Caco-2 (cell line): Measurements from ENCODE around the gene FMC1. TPM values are rescaled to one million over a fixed set of nuclear protein-coding genes. Genes with fewer than 3 reads are reported as not detected.
A peak's percentile ranks its signal among the peaks of the same experiment; 100 is the strongest.
"Not testable (repeated sequence)": the region's sequence is repeated elsewhere in the genome, so short reads cannot be mapped to it uniquely, and the experiment has no call there.

Experiments
- BruUV-seq: library from RNA; stranded (reverse); fragments of 400-500 nt; replicated peaks from 2 replicates; lab custom pipeline; 2021; lab: Mats Ljungman, UMichigan
- CTCF ChIA-PET: fragments of 300-600 bp; sonication (Branson Sonifier 250); formaldehyde crosslinking; loops from one replicate; lab custom pipeline; 2022; ENCODE audit warnings: antibody characterized with exemption; lab: Charles Lee
- POLR2A ChIA-PET: fragments of 300-600 bp; sonication (Branson Sonifier 250); formaldehyde crosslinking; loops from one replicate; lab custom pipeline; 2022; ENCODE audit warnings: antibody characterized with exemption; lab: Charles Lee
- DNase-seq, 2 experiments: peaks; one replicate each; pipeline versions ENCODE4 v3.0.0 to v3.0.0-alpha.2; 2020 to 2022
- H3K27me3 ChIP-seq: replicated peaks from 2 replicates; pipeline ENCODE4 v1.6.0; 2011; ENCODE audit warnings: low read length; ENCODE audit not compliant: control insufficient read depth, insufficient read depth
- H3K36me3 ChIP-seq: 2 replicates; pipeline ENCODE4 v1.5.1; 2011; ENCODE audit warnings: low read length; ENCODE audit not compliant: control insufficient read depth, insufficient read depth
- H3K4me1 ChIP-seq: fragments of 250-450 bp; sonication (Bioruptor Pico); 2 replicates; pipeline ENCODE4 v1.5.1; 2020; ENCODE audit warnings: mild to moderate bottlenecking
- H3K4me3 ChIP-seq: 2 replicates; pipeline ENCODE4 v1.5.1; 2011; ENCODE audit warnings: low read depth, mild to moderate bottlenecking, control low read depth, low read length
- H3K9me3 ChIP-seq: fragments of 250-450 bp; sonication (Bioruptor Pico); 2 replicates; pipeline ENCODE4 v1.5.1; 2020; ENCODE audit warnings: mild to moderate bottlenecking, moderate library complexity
- H3K27ac Mint-ChIP-seq: one replicate; pipeline ENCODE4 v1.8.0; 2022; ENCODE audit warnings: mixed read lengths; ENCODE audit not compliant: unreplicated experiment
- H3K27me3 Mint-ChIP-seq: one replicate; pipeline ENCODE4 v1.8.0; 2022; ENCODE audit warnings: mixed read lengths; ENCODE audit not compliant: insufficient read depth, unreplicated experiment
- H3K36me3 Mint-ChIP-seq: one replicate; pipeline ENCODE4 v1.8.0; 2022; ENCODE audit warnings: mild to moderate bottlenecking, mixed read lengths; ENCODE audit not compliant: insufficient read depth, unreplicated experiment
- H3K4me1 Mint-ChIP-seq: one replicate; pipeline ENCODE4 v1.8.0; 2022; ENCODE audit warnings: low read depth, mixed read lengths; ENCODE audit not compliant: unreplicated experiment
- H3K4me3 Mint-ChIP-seq: one replicate; pipeline ENCODE4 v1.8.0; 2022; ENCODE audit warnings: mild to moderate bottlenecking, moderate library complexity, mixed read lengths; ENCODE audit not compliant: unreplicated experiment
- H3K9me3 Mint-ChIP-seq: one replicate; pipeline ENCODE4 v1.8.0; 2022; ENCODE audit warnings: mixed read lengths; ENCODE audit not compliant: unreplicated experiment
- CTCF ChIP-seq, 2 experiments: fragments of 200-600 bp in 1 of 2; IDR thresholded peaks; 1 replicate in 1 of 2; 2 replicates in 1 of 2; pipeline versions ENCODE4 v1.5.1 to v1.8.0; 2011 to 2022; ENCODE audit warnings: antibody characterized with exemption in 1 of 2, control low read depth in 1 of 2, inconsistent platforms in 1 of 2, low read depth in 1 of 2, low read length in 1 of 2, mild to moderate bottlenecking in 1 of 2, moderate library complexity in 1 of 2; ENCODE audit not compliant: insufficient read depth in 1 of 2, severe bottlenecking in 1 of 2, unreplicated experiment in 1 of 2
- intact Hi-C: fragments of 100-400 bp; cut with micrococcal nuclease; formaldehyde crosslinking; loops from one replicate; pipeline ENCODE4 v1.10.0; 2022; ENCODE audit not compliant: unreplicated experiment
- total RNA-seq: library from RNA; stranded (reverse); gene quantifications from 2 replicates; pipeline ENCODE4 v1.2.3, GENCODE V29; 2022

FMC1 gene
- total RNA-seq, 1 experiment from 2014 or later: 15.1 TPM

- no peaks in the 10 kb centered on the region for H3K27me3 Mint-ChIP-seq
- no peak for TF ChIP-seq CTCF (IDR thresholded peaks at IDR 0.05; ENCODE audit: insufficient read depth in 1 of 2, low read depth in 1 of 2, low read length in 1 of 2, severe bottlenecking in 1 of 2, unreplicated experiment in 1 of 2)
- CTCF ChIA-PET: no interaction called here
- intact Hi-C loops: no loop called here
- no peaks in the 10 kb centered on the region for H3K9me3 Mint-ChIP-seq
- no TSS peak for BruUV-seq
- peaks cover 6% of the 10 kb centered on the region for H3K36me3 Mint-ChIP-seq
- Histone ChIP-seq H3K27me3 (no peaks in the 10 kb centered on the region), H3K36me3 (0 out of 2 replicates have a peak, but pooled peaks cover 2% of the 10 kb centered on the region), H3K4me3 (no peak overlapping the region), H3K4me1 (0 out of 2 replicates have a peak, but pooled peaks cover 3% of the 10 kb centered on the region), H3K9me3 (no peaks in the 10 kb centered on the region)
- no peak overlapping the region for H3K27ac Mint-ChIP-seq
- H3K4me1 Mint-ChIP-seq: peaks cover 13% of the 10 kb centered on the region
- POLR2A ChIA-PET: no interaction called here
- H3K4me3 Mint-ChIP-seq: no peak overlapping the region
- no peak for DNase-seq
Measured at GRCh38 chr7:139351027-139351426, 9.9 kb downstream of the FMC1 start.

- no peaks in the 10 kb centered on the region for H3K9me3 ChIP-seq
- no peaks in the 10 kb centered on the region for H3K36me3 ChIP-seq
- TF ChIP-seq CTCF (IDR thresholded peaks at IDR 0.05; ENCODE audit: insufficient read depth in 1 of 2, low read depth in 1 of 2, low read length in 1 of 2, severe bottlenecking in 1 of 2, unreplicated experiment in 1 of 2): no peak
- Mint-ChIP-seq H3K4me1 (peaks cover 13% of the 10 kb centered on the region), H3K27ac (no peak overlapping the region), H3K36me3 (peaks cover 20% of the 10 kb centered on the region), H3K27me3 (no peaks in the 10 kb centered on the region), H3K4me3 (no peak overlapping the region), H3K9me3 (no peaks in the 10 kb centered on the region)
- POLR2A ChIA-PET: interaction anchor here (0.6 kb wide), 1 partner anchor 881 kb away, joined by 4 read pairs; no protein-coding TSS in a partner anchor
- intact Hi-C loops: no loop called here
- H3K27me3 ChIP-seq: no peaks in the 10 kb centered on the region
- 0 out of 2 replicates have a peak, but pooled peaks cover 3% of the 10 kb centered on the region for H3K4me1 ChIP-seq
- BruUV-seq: no TSS peak
- H3K4me3 ChIP-seq: no peak overlapping the region
- DNase-seq: no peak
- CTCF ChIA-PET: interaction anchor here (0.6 kb wide), 1 partner anchor 61 kb away, joined by 4 read pairs; no protein-coding TSS in a partner anchor
Measured at GRCh38 chr7:139354729-139355128, 13.6 kb downstream of the FMC1 start.

GRCh38 chr7:139355320-139355719 is 14.2 kb downstream of the FMC1 start:
- Mint-ChIP-seq H3K4me1 (peaks cover 10% of the 10 kb centered on the region), H3K36me3 (peaks cover 26% of the 10 kb centered on the region), H3K4me3 (no peak overlapping the region), H3K9me3 (no peaks in the 10 kb centered on the region), H3K27ac (no peak overlapping the region), H3K27me3 (no peaks in the 10 kb centered on the region)
- intact Hi-C loops: no loop called here
- POLR2A ChIA-PET: interaction anchor here (0.6 kb wide), 1 partner anchor 881 kb away, joined by 4 read pairs; no protein-coding TSS in a partner anchor
- H3K9me3 ChIP-seq: no peaks in the 10 kb centered on the region
- DNase-seq: no peak
- TF ChIP-seq CTCF (IDR thresholded peaks at IDR 0.05; ENCODE audit: insufficient read depth in 1 of 2, low read depth in 1 of 2, low read length in 1 of 2, severe bottlenecking in 1 of 2, unreplicated experiment in 1 of 2): no peak
- no TSS peak for BruUV-seq
- no peaks in the 10 kb centered on the region for H3K27me3 ChIP-seq
- 0 out of 2 replicates have a peak, but pooled peaks cover under 1% of the 10 kb centered on the region for H3K4me1 ChIP-seq
- CTCF ChIA-PET: interaction anchor here (0.6 kb wide), 1 partner anchor 60 kb away, joined by 4 read pairs; no protein-coding TSS in a partner anchor
- no peak overlapping the region for H3K4me3 ChIP-seq
- no peaks in the 10 kb centered on the region for H3K36me3 ChIP-seq

GRCh38 chr7:139357729-139358506 is 16.8 kb downstream of the FMC1 start:
- H3K9me3 ChIP-seq, H3K9me3 Mint-ChIP-seq, DNase-seq, H3K27me3 ChIP-seq, H3K36me3 ChIP-seq, H3K4me1 ChIP-seq, H3K4me1 Mint-ChIP-seq, POLR2A ChIA-PET, H3K27me3 Mint-ChIP-seq, BruUV-seq, CTCF ChIA-PET: not testable (repeated sequence)
- peak overlapping the region; percentile 98 for H3K27ac Mint-ChIP-seq
- intact Hi-C loops: loop anchor here (2.0 kb wide), 1 partner anchor 59 kb away; no protein-coding TSS in a partner anchor
- H3K4me3 Mint-ChIP-seq: peak overlapping the region; percentile 99
- peaks cover 42% of the 10 kb centered on the region for H3K36me3 Mint-ChIP-seq
- H3K4me3 ChIP-seq: peak overlapping the region; percentile 100
